HG03159 (cell line): ENCODE results near the gene MRFAP1.

Source experiments
- ATAC-seq: cut with Tn5 transposase; IDR thresholded peaks from one replicate; pipeline ENCODE4 v1.9.1; 2021; ENCODE audit warnings: mild to moderate bottlenecking, moderate library complexity; ENCODE audit not compliant: unreplicated experiment

Gene MRFAP1

DNA sequence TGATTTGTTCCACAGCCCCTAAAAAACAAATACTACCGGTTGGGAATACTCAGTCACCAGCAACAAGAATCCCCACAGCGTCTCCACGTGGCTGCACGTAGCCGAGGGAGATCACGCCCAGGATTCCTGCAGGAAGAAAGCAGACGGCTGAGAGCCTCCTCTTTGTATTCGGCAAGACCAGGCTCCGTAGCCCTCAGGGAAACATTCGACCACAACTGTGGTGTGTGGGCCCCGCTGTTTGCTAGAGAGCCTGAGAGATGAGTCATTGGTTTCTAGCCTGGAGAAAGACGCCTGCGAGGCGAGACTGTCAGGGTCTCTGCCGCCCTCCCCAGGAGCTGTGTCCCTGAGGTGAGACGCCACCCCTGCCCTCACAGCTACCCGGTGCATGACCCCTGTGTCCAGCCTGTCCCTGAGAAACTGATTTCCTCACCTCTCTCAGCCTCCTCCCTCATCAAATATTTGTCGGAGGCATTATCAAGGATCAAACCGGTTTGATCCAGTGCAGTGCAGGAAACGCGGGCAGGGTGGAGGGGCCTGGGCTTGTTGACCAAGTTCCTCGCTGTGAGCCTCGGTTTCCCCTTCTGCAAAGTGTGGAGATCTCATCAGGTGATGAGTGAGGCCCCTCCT is 48.5 kb downstream of the MRFAP1 start:
- no peak for ATAC-seq

DNA sequence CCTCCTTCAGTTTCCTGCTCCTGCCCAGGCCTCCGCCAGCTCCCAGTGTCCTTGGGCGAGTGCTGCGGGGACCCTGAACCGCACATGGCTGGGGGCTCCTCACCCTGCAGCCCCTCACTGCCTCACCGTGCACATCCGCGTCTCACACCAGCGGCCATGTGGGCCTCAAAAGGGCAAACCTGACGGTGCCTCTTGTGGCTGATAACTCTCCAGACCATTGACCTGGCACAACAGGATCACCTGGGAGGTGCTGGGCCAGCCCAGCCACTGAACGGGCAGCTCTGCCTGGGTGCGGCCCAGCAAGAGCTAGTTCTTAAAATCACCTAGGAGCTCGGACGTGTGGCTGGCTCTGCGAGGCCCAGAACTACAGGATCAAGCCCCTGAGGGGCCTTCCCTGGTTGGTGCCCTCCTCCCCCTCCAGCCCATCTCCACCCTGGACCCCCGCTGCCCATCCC is 49.0 kb downstream of the MRFAP1 start:
- ATAC-seq: no peak
